H1 (cell line): ENCODE data around the gene ELMOD1. TPM values are rescaled to one million over a fixed set of nuclear protein-coding genes. Genes with fewer than 3 reads are reported as not detected.

ENCODE experiments used
- CTBP2 ChIP-seq: IDR thresholded peaks from 2 replicates; pipeline ENCODE4 v1.7.0; 2011; ENCODE audit warnings: borderline replicate concordance, mild to moderate bottlenecking, moderate library complexity, mixed read lengths, low read length; ENCODE audit not compliant: insufficient read depth, insufficient read length
- NANOG ChIP-seq: IDR thresholded peaks from 2 replicates; pipeline ENCODE4 v1.6.1; 2011; ENCODE audit warnings: low read length, low read depth, mild to moderate bottlenecking, inconsistent platforms; ENCODE audit not compliant: insufficient read depth, poor library complexity, severe bottlenecking
- polyA plus RNA-seq, 7 experiments: library from polyadenylated mRNA; depleted of rRNA in 3 of 7; stranded (reverse) in 5 of 7; unstranded in 2 of 7; fragments of >200 nt in 5 of 7; fragments of 200-250 nt in 2 of 7; gene quantifications; 1 replicate in 5 of 7; 2 replicates in 1 of 7; 4 replicates in 1 of 7; pipeline versions ENCODE4 v1.2.1 to v1.2.3, GENCODE V29; 2011 to 2013; ENCODE audit warnings: missing spikeins in 2 of 7, mixed read lengths in 2 of 7
- total RNA-seq: library from RNA; stranded (reverse); fragmentation: NEBNext Ultra II Directional; extraction: Animal tissue kit (Norgen Biotek cat#: 25700); gene quantifications from 2 replicates; pipeline ENCODE4 v1.2.1, GENCODE V29; 2021

The ELMOD1 gene
- total and polyA plus RNA-seq, 2 of the 8 experiments (the other 6 are each of a cell fraction or from before 2014, with no cell fraction given), result 0.47 to 1.6 TPM

GRCh38 chr11:107695446-107695845, 104.5 kb downstream of the ELMOD1 start (continued):
- TF ChIP-seq CTBP2 (no peak), NANOG (no peak)
